ENCODE results near the gene NSUN2.

Gene NSUN2

GRCh38 chr5:6604341-6604740 is 28.5 kb downstream of the NSUN2 start:
- no peak for DNase-seq (ENCODE audit: low read depth)

- DNase-seq (ENCODE audit: low read depth): no peak
Measured at GRCh38 chr5:6603643-6604042, 29.2 kb downstream of the NSUN2 start.

DNA sequence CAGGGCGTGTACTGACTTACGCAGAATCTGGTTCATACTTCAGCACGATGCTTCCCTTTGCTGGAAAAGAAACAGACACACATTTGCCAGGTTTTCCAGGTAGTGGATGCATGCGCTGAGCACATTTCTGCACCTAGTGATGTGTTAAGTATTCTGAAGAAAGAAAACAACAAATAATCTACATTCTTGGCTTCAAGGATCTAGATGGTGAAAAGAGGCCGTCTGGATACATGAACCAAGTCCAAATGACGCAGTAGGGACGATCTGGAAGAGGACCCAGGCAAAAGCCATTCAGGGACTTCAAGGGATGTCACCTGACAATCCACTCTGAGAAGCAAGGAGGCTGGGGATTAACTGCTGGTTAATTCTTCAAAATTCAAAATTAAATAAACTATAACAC is 30.4 kb downstream of the NSUN2 start:
- no peak for DNase-seq (ENCODE audit: low read depth)

DNA sequence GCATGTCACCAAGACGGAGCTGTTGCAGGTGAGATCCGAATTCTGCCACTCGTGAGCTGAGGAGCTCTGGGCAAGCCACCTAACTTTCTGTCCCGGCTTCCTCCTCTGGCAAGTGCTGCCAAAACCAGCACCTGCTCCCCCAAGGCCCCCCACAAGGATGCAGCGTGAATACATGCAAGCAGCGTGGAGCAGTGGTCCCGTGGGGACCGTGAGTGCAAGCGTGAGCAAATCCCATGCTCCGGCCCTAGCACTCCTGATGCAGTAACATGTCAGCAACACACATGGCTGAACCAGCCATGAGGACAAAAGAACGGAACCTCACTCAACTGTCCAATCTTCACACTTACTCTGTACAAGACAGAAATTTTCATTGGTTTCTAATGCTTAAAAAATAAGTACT is 31.0 kb downstream of the NSUN2 start:
- no peak for DNase-seq (ENCODE audit: low read depth)

DNA sequence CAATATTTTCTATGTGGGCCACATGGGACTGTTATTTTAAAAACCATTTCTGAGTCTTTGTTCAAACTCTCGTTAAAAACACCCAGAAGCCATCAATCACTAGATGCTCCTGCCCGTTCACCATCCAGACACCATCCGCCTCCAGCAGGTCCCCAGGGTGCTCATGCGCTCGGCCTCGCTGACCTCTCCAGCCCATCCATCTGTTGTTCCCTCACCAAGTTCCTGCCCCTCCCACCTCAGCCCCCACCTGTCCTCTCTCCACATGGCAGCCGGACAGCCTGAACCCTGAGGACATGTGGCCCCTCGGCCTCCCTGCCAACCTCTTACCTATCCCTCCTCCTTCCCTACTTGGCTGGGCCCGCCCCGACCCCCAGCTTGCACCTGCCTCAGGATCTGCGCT is 31.6 kb downstream of the NSUN2 start:
- DNase-seq (ENCODE audit: low read depth): no peak

DNA sequence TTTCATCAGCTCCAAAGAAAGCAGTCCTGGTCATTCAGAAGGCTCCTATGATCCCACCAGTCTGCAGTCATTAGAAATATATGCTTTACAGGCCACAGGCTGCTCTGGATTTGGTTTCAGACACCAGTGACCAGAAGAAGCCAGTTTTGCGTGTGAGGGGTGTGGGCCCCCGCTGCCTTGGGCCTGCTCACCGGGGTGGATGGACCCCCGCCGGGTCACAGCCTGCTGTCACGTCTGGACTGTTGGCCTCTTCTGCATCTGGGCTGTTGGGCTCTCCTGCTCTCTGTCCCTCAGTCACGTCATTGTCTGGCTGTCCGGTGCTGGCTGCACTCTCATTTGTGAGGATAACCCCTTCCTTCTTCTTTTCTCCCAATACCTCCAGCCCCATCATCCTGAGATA is 33.1 kb downstream of the NSUN2 start:
- no peak for DNase-seq (ENCODE audit: low read depth)

DNA sequence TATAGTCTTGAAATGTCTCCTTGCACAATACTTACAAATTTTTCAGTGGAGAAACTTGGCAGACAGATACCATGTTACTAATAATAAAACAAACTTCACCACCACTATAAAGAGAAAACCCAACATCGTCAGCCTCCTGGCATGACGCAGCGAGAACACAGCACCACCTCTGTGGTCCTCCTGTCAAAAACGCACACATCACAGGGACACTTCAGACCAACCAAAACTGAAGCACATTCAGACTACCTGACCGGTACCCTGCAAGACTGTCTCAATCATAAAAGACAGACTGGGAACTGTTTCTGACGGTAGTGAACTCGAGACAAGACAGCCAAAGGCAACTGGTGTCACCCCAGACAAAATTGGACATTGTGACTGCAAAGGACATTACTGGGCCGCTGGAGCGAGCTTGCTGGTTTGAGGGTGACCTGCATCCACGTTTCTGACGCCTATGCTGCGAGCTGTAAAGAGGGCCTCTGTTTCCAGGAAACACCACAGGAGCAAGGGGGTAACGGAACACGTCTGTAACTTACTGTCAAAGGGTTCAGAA is 34.4 kb downstream of the NSUN2 start:
- no peak for DNase-seq (ENCODE audit: low read depth)

DNA sequence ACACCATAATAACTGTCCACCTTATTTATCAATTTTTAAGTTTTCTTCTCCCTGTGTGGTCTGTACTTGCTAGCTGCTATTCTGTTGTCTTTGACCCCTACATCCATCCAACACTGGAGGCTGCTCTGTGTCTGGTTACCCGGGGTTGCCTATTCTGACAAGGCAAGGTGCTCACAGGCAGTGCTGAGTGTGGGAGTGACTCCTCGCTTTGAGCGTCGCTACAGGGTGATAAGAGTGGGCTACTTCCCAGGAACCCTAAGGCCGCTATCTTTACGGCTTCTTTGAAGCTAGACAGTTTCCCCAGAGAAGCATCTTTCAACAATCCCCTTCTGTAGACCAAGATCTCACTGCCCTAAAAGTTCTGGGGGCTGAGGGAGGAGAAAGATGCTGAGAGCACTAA is 35.3 kb downstream of the NSUN2 start:
- DNase-seq (ENCODE audit: low read depth): no peak

GRCh38 chr5:6596388-6596787 is 36.5 kb downstream of the NSUN2 start:
- DNase-seq (ENCODE audit: low read depth): no peak

GRCh38 chr5:6595405-6595804 is 37.4 kb downstream of the NSUN2 start:
- no peak for DNase-seq (ENCODE audit: low read depth)

GRCh38 chr5:6594066-6594465 is 38.8 kb downstream of the NSUN2 start:
- no peak for DNase-seq (ENCODE audit: low read depth)

DNA sequence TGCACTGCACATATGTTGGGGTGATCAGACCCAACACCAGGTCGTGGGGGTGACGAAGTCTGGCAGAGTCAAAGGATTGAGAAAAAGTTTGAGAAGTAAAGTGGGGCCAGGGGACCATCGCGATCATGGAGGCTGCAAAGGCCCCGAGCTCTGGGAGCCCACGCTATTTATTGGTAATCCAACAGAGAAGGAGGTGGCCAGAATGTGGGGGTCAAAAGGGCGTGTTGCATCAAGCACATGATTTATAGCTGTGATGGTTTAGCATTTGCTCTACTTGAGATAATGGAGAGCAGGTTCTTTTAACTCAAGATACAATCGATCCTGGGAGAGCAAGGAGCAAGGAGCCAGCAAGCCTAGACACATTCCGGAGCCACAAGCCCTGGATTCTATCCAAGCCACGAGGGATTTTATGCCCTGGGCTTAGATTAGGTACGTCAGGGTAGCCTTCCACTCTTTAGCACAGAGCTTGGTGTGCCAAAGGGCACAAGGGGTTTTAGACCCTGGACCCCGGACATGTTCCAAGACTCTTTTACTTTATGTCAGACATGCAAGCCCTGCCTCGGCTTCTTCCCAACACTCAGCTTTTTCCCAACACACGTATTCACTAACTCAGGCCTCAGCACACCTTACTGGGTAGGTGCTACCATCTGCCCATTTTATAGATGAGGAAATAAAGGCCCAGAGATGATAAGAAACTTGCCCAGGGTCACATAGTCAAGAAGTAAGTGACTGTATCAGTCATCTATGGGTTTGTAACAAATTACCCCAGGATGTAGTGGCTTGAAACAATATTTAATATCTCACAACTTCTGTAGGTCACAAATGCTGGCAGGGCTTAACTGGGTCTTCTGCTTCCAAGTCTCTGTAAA is 39.5 kb downstream of the NSUN2 start:
- DNase-seq (ENCODE audit: low read depth): no peak

GRCh38 chr5:6592601-6593000 is 40.2 kb downstream of the NSUN2 start:
- DNase-seq (ENCODE audit: low read depth): peak; percentile 34

GRCh38 chr5:6591671-6592288 is 41.1 kb downstream of the NSUN2 start:
- DNase-seq (ENCODE audit: low read depth): no peak

DNA sequence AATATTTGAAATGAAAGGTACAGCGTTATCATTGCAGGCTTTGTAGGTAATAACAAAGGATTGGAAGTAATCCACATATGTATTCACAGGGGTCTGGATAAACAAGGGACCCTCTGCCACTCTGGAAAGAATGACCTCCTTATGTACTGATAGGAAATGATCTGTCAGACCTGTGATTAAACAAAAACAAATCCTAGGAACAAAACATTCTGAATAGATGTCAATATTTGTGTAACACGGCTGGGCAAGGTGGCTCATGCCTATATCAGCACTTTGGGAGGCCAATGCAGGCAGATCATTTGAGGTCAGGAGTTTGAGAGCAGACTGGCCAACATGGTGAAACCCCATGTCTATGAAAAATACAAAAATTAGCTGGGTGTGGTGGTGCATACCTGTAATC is 42.3 kb downstream of the NSUN2 start:
- no peak for DNase-seq (ENCODE audit: low read depth)

- DNase-seq (ENCODE audit: low read depth): no peak
Measured at GRCh38 chr5:6587171-6587570, 45.7 kb downstream of the NSUN2 start.

DNA sequence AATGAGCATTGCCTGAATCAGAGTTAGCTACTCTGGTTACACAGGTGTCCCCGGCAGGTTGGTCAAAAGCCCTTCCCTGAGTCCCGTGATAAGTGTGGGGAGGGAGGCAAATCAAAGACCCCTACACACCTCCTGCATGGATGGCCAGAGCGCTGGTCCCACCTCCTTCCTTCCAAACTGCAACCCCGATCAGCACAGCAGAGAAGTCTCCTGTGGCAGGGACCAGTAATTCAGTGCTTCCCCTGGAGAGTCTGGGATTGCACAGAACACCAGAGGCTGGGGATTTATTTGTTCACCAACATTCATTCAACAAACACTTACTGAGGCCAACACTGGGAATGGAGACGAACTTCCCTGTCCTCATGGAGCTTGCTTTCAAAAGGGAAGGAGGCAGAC is 46.2 kb downstream of the NSUN2 start:
- DNase-seq (ENCODE audit: low read depth): no peak

- DNase-seq (ENCODE audit: low read depth): no peak
Measured at GRCh38 chr5:6585939-6586646, 46.8 kb downstream of the NSUN2 start.

- DNase-seq (ENCODE audit: low read depth): no peak
Measured at GRCh38 chr5:6585168-6585567, 47.7 kb downstream of the NSUN2 start.

GRCh38 chr5:6584727-6585126 is 48.1 kb downstream of the NSUN2 start:
- DNase-seq (ENCODE audit: low read depth): no peak

DNA sequence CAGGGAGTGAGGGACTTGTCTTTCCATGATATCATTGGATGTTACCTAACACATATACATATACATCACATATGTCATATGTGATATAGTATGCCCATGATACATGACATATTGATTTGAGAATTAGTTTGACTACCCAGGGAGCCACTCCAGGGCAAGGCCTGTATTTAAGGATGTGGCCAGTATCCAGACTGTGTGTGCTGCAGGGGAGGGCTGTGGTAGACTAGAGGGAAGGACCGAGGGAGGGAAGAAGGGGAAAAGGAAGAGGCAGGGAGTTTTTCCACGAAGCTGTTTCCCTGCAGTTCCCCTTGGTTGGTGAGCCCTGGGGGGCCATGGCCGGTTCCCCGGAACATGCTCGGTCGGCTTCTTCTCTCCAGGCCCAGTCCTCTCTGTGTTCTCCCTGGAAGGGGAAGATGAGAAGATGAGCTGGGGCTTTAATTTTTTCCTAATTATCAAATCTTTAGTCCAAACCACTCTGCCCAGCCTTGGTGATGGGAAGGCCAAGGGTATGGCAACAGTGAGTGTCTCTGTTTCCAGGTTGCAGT is 48.7 kb downstream of the NSUN2 start:
- no peak for DNase-seq (ENCODE audit: low read depth)

DNA sequence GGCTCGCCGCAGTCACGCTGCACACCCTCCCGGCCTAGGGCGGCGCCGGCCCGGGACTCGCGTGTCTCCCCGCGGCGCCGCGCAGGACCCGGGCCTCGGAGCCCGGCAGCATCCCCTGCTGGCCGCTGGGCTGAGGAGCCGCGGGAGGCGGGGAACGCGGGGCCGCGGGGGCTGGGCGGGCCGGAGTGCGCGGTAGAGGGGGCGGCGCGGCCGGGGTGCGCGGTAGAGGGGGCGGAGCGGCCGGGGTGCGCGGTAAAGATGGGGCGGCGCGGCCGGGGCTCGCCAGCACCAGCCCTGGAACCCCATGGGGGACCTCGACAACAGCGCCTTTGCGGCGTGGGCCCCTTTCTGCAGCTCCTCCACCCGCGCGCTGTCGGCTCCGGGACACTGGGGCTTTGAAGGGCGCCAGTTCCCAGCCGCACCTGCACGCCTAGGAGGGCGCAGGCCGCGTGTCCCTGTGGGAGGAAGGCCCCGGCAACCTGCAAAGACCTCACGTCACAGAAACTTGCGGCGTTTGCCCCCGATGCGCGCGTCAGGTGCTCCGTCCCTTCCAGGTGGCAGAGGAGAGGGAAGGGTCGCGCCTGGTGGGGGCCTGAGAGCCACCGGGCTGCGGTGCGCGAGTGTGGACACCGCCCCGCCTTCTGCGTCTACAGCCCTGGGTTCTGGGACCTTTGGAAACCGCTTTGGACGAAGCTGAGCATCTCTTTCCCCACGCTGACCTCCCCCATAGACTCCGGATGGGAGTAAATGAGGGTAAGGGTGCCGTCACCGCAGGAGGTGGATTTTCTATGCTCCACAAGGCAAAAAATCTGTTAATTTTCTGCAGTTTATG is 49.6 kb downstream of the NSUN2 start:
- peak; percentile 26 for DNase-seq (ENCODE audit: low read depth)

Data from iris pigment epithelial cell (primary cell).